HEK293 (cell line): ENCODE data around the gene PRELID1.

ENCODE experiments used
- MZF1 ChIP-seq: fragments of 450-650 bp; formaldehyde crosslinking; IDR thresholded peaks from 2 replicates; pipeline ENCODE4 v1.5.1; 2017; ENCODE audit warnings: missing biosample characterization, missing genetic modification characterization, borderline replicate concordance
- SP2 ChIP-seq: fragments of 450-650 bp; formaldehyde crosslinking; IDR thresholded peaks from 2 replicates; pipeline ENCODE4 v1.5.1; 2016; ENCODE audit warnings: missing biosample characterization, missing genetic modification characterization
- ZNF155 ChIP-seq: fragments of 450-650 bp; formaldehyde crosslinking; IDR thresholded peaks from 2 replicates; pipeline ENCODE4 v1.5.1; 2016; ENCODE audit warnings: missing biosample characterization, missing genetic modification characterization
- ZNF211 ChIP-seq: fragments of 450-650 bp; formaldehyde crosslinking; IDR thresholded peaks from 2 replicates; pipeline ENCODE4 v1.5.1; 2016; ENCODE audit warnings: low read depth, missing biosample characterization, missing genetic modification characterization
- ZNF24 ChIP-seq: fragments of 450-650 bp; formaldehyde crosslinking; IDR thresholded peaks from 2 replicates; pipeline ENCODE4 v1.5.1; 2016; ENCODE audit warnings: missing biosample characterization, missing genetic modification characterization
- ZNF488 ChIP-seq: fragments of 450-650 bp; formaldehyde crosslinking; IDR thresholded peaks from 2 replicates; pipeline ENCODE4 v1.5.1; 2016; ENCODE audit warnings: missing biosample characterization, missing genetic modification characterization
- ZNF558 ChIP-seq: fragments of 450-650 bp; formaldehyde crosslinking; IDR thresholded peaks from 2 replicates; pipeline ENCODE4 v1.5.1; 2016; ENCODE audit warnings: missing biosample characterization, missing genetic modification characterization
- ZNF626 ChIP-seq: fragments of 450-650 bp; sonication (Bioruptor Pico); formaldehyde crosslinking; IDR thresholded peaks from 2 replicates; pipeline ENCODE4 v1.5.1; 2018; ENCODE audit warnings: missing biosample characterization, missing genetic modification characterization, inconsistent platforms
- ZNF670 ChIP-seq: fragments of 450-650 bp; formaldehyde crosslinking; IDR thresholded peaks from 2 replicates; pipeline ENCODE4 v1.5.1; 2016; ENCODE audit warnings: missing biosample characterization, missing genetic modification characterization, low read depth
- ZNF768 ChIP-seq: fragments of 450-650 bp; formaldehyde crosslinking; IDR thresholded peaks from 2 replicates; pipeline ENCODE4 v1.5.1; 2018; ENCODE audit warnings: missing biosample characterization, mild to moderate bottlenecking, missing genetic modification characterization
- ZSCAN23 ChIP-seq: fragments of 450-650 bp; formaldehyde crosslinking; IDR thresholded peaks from 2 replicates; pipeline ENCODE4 v1.5.1; 2016; ENCODE audit warnings: missing biosample characterization, missing genetic modification characterization
- TF ChIP-seq, protein P1 (sequence below): fragments of 450-650 bp; formaldehyde crosslinking; IDR thresholded peaks from 2 replicates; pipeline ENCODE4 v1.5.1; 2017; ENCODE audit warnings: missing biosample characterization, mild to moderate bottlenecking, missing genetic modification characterization, moderate library complexity
- TF ChIP-seq, protein P2 (sequence below): fragments of 450-650 bp; formaldehyde crosslinking; IDR thresholded peaks from 2 replicates; pipeline ENCODE4 v1.5.1; 2016; ENCODE audit warnings: missing biosample characterization, missing genetic modification characterization
- TF ChIP-seq, protein P3 (sequence below): fragments of 450-650 bp; formaldehyde crosslinking; IDR thresholded peaks from 2 replicates; pipeline ENCODE4 v1.5.1; 2016; ENCODE audit warnings: missing biosample characterization, missing genetic modification characterization

GRCh38 chr5:177313561-177314259 lies 10.1 kb downstream of the PRELID1 start:
- TF ChIP-seq ZNF558 (tag by site-specific recombination) (no peak), ZNF488 (tag by site-specific recombination) (no peak), ZNF670 (tag by site-specific recombination) (no peak), ZNF24 (no peak), SP2 (tag by site-specific recombination) (no peak), ZNF211 (no peak), ZSCAN23 (tag by site-specific recombination) (no peak), ZNF626 (tag by site-specific recombination) (no peak), MZF1 (tag by site-specific recombination) (no peak), ZNF768 (tag by site-specific recombination) (no peak), ZNF155 (tag by site-specific recombination) (no peak)
- TF ChIP-seq, protein P1, sequence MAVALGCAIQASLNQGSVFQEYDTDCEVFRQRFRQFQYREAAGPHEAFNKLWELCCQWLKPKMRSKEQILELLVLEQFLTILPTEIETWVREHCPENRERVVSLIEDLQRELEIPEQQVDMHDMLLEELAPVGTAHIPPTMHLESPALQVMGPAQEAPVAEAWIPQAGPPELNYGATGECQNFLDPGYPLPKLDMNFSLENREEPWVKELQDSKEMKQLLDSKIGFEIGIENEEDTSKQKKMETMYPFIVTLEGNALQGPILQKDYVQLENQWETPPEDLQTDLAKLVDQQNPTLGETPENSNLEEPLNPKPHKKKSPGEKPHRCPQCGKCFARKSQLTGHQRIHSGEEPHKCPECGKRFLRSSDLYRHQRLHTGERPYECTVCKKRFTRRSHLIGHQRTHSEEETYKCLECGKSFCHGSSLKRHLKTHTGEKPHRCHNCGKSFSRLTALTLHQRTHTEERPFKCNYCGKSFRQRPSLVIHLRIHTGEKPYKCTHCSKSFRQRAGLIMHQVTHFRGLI (tag by site-specific recombination): no peak
- TF ChIP-seq, protein P2, sequence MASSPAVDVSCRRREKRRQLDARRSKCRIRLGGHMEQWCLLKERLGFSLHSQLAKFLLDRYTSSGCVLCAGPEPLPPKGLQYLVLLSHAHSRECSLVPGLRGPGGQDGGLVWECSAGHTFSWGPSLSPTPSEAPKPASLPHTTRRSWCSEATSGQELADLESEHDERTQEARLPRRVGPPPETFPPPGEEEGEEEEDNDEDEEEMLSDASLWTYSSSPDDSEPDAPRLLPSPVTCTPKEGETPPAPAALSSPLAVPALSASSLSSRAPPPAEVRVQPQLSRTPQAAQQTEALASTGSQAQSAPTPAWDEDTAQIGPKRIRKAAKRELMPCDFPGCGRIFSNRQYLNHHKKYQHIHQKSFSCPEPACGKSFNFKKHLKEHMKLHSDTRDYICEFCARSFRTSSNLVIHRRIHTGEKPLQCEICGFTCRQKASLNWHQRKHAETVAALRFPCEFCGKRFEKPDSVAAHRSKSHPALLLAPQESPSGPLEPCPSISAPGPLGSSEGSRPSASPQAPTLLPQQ (tag by site-specific recombination): no peak
- TF ChIP-seq, protein P3, sequence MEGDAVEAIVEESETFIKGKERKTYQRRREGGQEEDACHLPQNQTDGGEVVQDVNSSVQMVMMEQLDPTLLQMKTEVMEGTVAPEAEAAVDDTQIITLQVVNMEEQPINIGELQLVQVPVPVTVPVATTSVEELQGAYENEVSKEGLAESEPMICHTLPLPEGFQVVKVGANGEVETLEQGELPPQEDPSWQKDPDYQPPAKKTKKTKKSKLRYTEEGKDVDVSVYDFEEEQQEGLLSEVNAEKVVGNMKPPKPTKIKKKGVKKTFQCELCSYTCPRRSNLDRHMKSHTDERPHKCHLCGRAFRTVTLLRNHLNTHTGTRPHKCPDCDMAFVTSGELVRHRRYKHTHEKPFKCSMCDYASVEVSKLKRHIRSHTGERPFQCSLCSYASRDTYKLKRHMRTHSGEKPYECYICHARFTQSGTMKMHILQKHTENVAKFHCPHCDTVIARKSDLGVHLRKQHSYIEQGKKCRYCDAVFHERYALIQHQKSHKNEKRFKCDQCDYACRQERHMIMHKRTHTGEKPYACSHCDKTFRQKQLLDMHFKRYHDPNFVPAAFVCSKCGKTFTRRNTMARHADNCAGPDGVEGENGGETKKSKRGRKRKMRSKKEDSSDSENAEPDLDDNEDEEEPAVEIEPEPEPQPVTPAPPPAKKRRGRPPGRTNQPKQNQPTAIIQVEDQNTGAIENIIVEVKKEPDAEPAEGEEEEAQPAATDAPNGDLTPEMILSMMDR (tag by site-specific recombination): no peak
